ENCODE measurements around the gene RIN3. TPM values are rescaled to one million over a fixed set of nuclear protein-coding genes. Genes with fewer than 3 reads are reported as not detected.

RIN3 gene
- total RNA-seq, 1 donor, result 7.2 TPM

DNA sequence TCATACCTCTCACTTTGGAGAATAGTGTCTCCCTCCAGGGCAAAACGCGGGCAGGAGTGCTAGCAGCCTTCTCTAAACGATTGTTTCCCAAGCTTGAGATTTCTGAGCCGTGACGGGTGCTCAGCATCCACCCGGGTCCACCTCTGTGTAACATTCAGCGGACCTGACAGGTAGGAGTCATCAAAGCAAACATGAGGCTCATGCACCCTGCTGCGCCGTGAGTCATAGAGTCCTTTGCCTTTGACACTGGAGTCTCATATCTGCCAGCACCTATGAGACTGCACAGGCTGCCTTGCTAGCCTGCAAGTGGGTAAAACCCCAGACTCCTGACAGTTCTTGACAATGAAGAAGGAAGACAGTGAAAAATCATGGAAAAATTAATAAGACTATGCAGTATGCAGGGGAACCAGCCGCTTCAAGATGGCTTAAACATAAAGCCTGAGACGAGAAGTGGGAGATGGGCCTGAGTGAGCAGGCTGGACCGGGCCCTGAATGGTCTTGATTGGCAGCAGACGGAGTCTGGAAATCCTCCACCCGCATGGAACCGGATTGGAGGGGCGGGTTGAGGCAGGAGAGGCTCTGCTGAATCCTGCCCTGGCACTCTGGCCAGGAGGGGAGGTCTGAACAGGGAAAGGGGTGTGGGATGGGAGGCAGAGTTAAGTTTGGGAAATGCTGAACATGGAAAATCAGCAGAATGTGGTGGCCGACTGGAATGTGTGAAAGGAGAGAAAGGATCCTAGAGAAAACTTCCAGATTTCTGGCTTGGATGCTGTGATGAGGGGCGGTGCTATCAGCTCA, 180.6 kb downstream of the RIN3 start:
- no peak for TF ChIP-seq CTCF (IDR thresholded peaks at IDR 0.05; ENCODE audit: insufficient read depth, low read length)
- DNase-seq (ENCODE audit: low read depth), result peak; percentile 10
- no peak overlapping the region for H3K4me3 ChIP-seq (ENCODE audit: low read depth, low read length)

GRCh38 chr14:92694807-92695206, 181.2 kb downstream of the RIN3 start:
- no peak for DNase-seq (ENCODE audit: low read depth)
- no peak for TF ChIP-seq CTCF (IDR thresholded peaks at IDR 0.05; ENCODE audit: insufficient read depth, low read length)

GRCh38 chr14:92695562-92695961, 182.0 kb downstream of the RIN3 start:
- no peak overlapping the region for H3K4me3 ChIP-seq (ENCODE audit: low read depth, low read length)
- DNase-seq (ENCODE audit: low read depth), result no peak
- no peak for TF ChIP-seq CTCF (IDR thresholded peaks at IDR 0.05; ENCODE audit: insufficient read depth, low read length)

More at GRCh38 chr14:92694807-92695206, 181.2 kb downstream of the RIN3 start:
- no peak overlapping the region for H3K4me3 ChIP-seq (ENCODE audit: low read depth, low read length)

- no peak for DNase-seq (ENCODE audit: low read depth)
- H3K4me3 ChIP-seq (ENCODE audit: low read depth, low read length), result no peak overlapping the region
- TF ChIP-seq CTCF (IDR thresholded peaks at IDR 0.05; ENCODE audit: insufficient read depth, low read length), result no peak
Measured at GRCh38 chr14:92696366-92696765, 182.8 kb downstream of the RIN3 start.

GRCh38 chr14:92698393-92698792, 184.8 kb downstream of the RIN3 start:
- no peak for DNase-seq (ENCODE audit: low read depth)
- no peak overlapping the region for H3K4me3 ChIP-seq (ENCODE audit: low read depth, low read length)
- TF ChIP-seq CTCF (IDR thresholded peaks at IDR 0.05; ENCODE audit: insufficient read depth, low read length), result no peak

DNA sequence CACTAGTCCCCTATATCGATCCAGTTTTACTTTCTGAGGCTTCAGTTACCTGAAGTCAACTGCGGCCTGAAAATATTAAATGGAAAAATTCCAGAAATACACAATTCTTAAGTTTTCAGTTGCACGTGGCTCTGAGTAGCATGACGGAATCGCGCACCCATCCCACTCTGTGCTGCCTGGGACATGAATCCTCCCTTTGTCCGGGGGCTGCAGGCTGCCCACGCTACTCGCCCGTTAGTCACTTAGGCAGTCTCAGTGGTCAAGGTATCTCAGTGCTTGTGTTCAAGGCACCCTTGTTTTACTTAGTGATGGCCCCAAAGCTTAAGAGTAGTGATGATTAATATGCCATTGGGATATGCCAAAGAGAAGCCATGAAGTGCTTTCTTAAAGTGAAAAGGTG, 188.2 kb downstream of the RIN3 start:
- no peak overlapping the region for H3K4me3 ChIP-seq (ENCODE audit: low read depth, low read length)
- TF ChIP-seq CTCF (IDR thresholded peaks at IDR 0.05; ENCODE audit: insufficient read depth, low read length), result no peak

More for the DNA sequence above, 188.2 kb downstream of the RIN3 start:
- no peak for DNase-seq (ENCODE audit: low read depth)
